Hepatocyte (in vitro differentiated cells): ENCODE measurements around the gene CPD.

Source experiments
- EZH2phosphoT487 ChIP-seq: fragments of 200-600 bp; sonication (generic); IDR thresholded peaks from one replicate; pipeline ENCODE4 v1.6.1; 2018; ENCODE audit warnings: antibody characterized with exemption, mild to moderate bottlenecking, low read depth, moderate library complexity; ENCODE audit not compliant: unreplicated experiment, severe bottlenecking
- TF ChIP-seq, protein P1 (sequence below): fragments of 200-600 bp; sonication (generic); IDR thresholded peaks from 2 replicates; pipeline ENCODE4 v1.5.1; 2016; ENCODE audit warnings: antibody characterized with exemption, mild to moderate bottlenecking; ENCODE audit not compliant: poor library complexity

DNA sequence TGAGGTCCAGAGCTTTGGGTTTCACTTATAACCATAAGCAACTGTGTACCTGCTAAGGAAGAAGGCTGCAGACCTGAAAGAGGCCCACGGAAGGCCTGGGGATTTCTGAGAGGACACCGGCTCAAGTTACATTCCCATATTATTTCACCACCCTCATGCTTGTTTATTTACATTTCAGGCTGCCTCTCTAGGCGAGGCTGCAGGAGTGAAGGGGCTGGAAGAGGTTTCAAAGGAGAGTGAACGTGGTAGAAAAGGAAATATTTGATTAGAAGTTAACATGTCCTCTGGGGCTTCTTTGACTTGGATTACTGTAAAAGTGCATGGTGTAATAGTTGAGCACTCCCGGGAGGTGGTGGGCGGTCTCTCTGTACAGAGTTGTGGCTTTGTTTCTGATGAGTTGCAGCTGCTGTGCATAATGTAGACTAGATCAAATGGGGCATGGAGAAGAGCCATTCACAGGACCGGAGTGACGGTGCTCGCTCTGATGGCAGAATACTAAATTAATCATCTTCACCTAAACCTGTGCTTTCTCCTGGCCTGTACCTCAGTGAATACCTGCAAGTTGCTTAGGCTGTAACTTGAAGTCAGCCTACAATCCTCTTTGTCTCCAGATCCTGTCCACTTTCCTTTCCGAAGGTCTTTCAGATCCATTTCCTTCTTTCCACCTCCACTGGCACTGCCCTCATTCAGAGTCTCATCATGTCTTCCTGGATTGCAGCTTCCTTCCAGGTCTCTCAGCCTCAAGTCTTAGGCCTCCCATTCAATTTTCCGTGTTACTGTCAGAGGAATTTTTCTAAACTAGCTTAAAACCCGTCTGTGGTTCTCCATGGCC is 1.9 kb upstream of the CPD start:
- TF ChIP-seq, protein P1, sequence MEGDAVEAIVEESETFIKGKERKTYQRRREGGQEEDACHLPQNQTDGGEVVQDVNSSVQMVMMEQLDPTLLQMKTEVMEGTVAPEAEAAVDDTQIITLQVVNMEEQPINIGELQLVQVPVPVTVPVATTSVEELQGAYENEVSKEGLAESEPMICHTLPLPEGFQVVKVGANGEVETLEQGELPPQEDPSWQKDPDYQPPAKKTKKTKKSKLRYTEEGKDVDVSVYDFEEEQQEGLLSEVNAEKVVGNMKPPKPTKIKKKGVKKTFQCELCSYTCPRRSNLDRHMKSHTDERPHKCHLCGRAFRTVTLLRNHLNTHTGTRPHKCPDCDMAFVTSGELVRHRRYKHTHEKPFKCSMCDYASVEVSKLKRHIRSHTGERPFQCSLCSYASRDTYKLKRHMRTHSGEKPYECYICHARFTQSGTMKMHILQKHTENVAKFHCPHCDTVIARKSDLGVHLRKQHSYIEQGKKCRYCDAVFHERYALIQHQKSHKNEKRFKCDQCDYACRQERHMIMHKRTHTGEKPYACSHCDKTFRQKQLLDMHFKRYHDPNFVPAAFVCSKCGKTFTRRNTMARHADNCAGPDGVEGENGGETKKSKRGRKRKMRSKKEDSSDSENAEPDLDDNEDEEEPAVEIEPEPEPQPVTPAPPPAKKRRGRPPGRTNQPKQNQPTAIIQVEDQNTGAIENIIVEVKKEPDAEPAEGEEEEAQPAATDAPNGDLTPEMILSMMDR: no peak
- TF ChIP-seq EZH2phosphoT487: no peak
